Activated T-cell treated with anti-CD3 and anti-CD28 coated beads for 24 hours (primary cell): Measurements from ENCODE around the gene BET1.
A peak's percentile ranks its signal among the peaks of the same experiment; 100 is the strongest.
"Not testable (repeated sequence)": the region's sequence is repeated elsewhere in the genome, so short reads cannot be mapped to it uniquely, and the experiment has no call there.

Source experiments
- DNase-seq: peaks from one replicate; pipeline ENCODE4 v3.0.0-alpha.2; 2020; ENCODE audit warnings: low read depth

Gene BET1, protein sequence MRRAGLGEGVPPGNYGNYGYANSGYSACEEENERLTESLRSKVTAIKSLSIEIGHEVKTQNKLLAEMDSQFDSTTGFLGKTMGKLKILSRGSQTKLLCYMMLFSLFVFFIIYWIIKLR

GRCh38 chr7:94004024-94004951 lies at the start of gene BET1:
BET1 (minus strand) TSS chr7:94004355; CDS start chr7:94004216, 139 bp downstream.
- DNase-seq: peak; percentile 89

DNA sequence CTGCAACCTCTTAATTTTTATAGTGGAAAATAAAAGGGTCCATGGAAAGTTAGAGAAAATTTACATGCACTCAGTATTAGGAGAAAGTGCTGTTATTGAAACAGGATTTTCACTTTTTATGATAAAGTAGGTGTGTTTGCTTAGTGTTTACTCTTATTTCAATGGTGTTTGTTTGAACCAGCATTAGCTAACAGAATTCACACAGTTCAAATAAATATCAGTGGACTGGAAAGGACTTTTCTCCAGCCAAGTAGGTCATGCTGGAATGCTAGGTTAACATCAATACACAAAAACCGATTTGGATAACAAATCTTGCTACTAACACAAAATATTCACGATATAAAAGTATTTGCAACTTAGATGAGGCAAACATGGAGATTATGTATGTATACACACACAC lies 49.4 kb upstream of the BET1 start:
- DNase-seq: no peak

DNA sequence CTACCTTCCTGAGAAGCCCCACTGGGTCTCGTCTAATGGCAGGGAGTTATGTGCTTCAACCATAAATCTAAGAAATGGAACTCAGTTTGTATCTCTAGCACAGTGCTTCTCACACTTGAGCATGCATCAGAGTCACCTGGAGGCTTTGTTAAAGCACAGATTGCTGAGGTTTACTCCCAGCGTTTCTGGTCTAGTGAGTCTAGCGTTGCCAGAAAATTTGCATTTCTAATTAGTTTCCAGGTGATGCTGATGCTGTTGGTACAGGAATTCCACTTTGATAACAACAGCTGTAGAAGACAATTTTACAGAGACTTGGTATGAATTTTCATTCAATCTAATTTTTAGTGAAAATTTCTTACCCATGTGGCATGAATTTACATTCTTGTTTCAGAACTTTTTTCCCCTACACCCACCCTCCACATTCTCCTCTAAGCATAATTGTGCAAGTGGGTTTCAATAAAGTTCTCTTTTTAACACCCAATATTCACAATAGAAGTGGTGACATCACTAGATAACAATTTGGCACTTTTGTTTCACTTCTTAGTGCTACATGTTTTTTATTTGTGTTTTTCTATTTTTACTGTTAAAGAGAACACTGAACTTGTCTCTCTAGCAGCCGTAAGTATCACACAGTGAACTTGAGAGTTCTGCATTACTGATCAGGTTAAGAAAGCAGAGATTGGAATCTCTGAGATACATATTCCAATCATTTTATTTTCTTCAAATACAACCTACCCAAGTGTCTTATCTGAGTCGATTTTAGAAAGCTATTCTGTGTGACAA lies 48.4 kb upstream of the BET1 start:
- DNase-seq: no peak

- DNase-seq: no peak
Observed at GRCh38 chr7:94050046-94050445, 45.9 kb upstream of the BET1 start.

DNA sequence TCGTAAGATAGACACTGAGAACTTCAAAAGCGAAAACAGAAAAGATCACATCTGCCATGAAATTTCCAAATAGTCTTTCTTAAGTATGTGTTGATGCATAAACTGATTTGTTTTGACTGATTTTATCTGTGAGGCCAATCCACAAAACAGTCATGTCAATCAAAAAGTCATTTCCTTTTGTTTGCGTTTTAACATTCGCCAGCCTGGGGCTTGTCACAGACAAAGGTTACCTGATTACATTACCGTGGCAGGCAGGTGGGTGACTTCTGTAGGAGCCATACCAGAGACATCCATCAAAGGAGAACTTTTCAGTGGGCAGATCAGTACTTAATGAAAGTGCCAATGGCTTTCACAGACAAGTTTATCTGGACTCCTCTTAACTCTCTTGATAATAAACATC lies 45.5 kb upstream of the BET1 start:
- DNase-seq: no peak

- DNase-seq: no peak
Observed at GRCh38 chr7:94048755-94049154, 44.6 kb upstream of the BET1 start.

GRCh38 chr7:94047956-94048355 lies 43.8 kb upstream of the BET1 start:
- no peak for DNase-seq

DNA sequence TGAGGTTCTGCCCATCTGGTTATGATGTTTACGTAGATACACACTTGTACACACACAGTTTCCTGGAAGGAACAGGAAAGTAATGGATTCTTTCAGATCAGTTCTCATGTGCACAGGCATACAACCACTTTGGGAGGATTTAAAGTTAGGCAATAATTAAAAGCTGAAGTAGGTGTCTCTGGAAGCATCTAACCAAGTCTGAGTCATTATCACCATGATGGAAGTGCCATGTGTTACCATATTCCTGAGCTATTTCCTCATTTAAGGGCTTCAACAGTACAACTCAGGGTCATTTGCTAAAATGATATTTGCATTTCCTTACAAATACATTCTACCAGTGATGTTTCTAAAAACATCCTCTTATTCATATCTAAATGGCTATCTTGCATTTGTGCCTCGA lies 41.4 kb upstream of the BET1 start:
- no peak for DNase-seq

DNA sequence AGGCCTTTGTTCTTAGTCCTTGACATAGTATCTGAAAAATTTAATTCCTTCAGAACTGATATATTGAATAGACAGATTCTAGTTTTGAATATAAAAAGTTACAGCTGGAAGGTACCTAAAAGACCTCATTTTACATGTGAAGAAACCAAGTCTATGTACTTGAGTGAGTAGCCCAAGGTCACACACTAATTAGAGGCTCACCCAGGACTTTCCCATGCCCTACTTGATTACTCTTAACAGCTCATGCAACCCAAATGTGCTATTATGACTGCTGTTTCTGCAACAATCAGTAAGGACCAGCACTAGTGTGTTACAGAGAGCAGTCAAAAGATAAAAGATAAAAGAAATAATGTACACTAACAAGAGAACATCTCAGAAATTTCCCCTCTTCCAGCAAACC lies 40.7 kb upstream of the BET1 start:
- no peak for DNase-seq

- DNase-seq: no peak
Observed at GRCh38 chr7:94043299-94043698, 39.1 kb upstream of the BET1 start.

GRCh38 chr7:94042381-94042780 lies 38.2 kb upstream of the BET1 start:
- no peak for DNase-seq

- no peak for DNase-seq
Observed at GRCh38 chr7:94041529-94041928, 37.4 kb upstream of the BET1 start.

GRCh38 chr7:94040254-94040653 lies 36.1 kb upstream of the BET1 start:
- DNase-seq: no peak

DNA sequence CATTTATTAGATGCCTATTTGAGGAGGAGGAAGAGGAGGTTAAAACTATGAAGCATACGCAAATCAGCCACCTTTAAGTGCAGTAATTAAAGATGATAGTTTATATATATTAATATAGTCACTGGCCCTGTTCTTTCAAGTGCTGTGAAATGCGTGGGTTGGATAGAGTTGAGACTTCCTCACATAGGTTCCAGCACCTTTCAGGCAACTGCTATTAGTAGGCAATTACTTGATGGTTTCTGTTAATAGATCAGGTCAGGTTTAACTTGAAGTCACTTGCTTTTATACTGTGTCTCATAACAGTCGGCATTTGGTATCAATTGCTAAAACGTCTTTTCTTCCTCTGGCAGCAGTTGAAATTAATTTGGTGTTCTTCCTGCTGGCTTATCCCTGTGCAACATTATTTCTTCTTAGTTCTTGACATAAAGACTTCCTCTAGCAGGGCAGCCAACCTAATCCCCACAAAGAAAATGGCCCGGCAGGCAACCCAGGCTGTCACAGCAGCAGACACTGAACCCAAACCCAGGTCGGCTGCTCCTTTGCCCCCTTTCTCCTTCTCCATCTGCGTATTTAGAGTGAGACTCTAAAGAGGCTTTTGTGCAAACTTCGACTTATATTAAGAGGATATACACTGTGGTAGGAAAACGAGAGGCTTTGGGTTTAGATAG lies 35.3 kb upstream of the BET1 start:
- no peak for DNase-seq

GRCh38 chr7:94031865-94032264 lies 27.7 kb upstream of the BET1 start:
- no peak for DNase-seq

GRCh38 chr7:94030634-94031033 lies 26.5 kb upstream of the BET1 start:
- DNase-seq: no peak

DNA sequence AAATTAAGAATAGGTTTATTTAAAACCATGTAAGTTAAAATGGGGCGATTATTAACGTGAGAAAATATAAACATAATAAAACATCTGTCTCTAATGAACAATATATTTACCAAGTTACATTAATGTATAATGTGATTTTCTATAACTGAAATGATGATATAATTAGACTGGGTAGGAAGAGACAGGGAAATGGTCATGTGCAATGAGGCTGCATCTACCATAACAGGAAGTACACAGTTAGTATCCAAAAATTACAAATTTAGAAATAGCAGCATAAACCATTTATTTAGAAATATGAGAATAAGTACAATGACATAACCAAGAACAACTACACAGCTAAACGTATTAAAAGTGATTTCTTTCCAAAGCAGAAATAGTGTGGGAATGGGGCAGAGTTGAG lies 25.8 kb upstream of the BET1 start:
- no peak for DNase-seq

DNA sequence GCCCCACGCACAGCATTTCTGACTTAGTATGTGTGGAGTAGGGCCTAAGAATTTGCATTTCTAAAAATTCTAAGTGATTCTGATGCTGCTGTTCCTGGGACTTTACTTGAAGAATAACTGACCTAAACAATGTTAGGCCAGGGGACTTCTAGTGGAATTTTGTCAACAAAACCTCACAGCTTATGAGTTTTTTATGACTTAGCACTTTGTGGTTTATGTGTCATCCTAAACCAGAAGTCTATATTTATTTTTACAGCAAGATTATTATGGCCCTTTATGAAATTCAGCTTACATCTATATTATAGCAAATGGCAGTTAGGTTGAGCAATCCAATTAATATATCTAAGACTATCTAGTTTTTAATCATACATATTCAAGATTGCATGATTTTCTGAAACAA lies 24.6 kb upstream of the BET1 start:
- no peak for DNase-seq

GRCh38 chr7:94026619-94027018 lies 22.5 kb upstream of the BET1 start:
- not testable (repeated sequence) for DNase-seq

- peak; percentile 13 for DNase-seq
Observed at GRCh38 chr7:94022550-94022949, 18.4 kb upstream of the BET1 start.

DNA sequence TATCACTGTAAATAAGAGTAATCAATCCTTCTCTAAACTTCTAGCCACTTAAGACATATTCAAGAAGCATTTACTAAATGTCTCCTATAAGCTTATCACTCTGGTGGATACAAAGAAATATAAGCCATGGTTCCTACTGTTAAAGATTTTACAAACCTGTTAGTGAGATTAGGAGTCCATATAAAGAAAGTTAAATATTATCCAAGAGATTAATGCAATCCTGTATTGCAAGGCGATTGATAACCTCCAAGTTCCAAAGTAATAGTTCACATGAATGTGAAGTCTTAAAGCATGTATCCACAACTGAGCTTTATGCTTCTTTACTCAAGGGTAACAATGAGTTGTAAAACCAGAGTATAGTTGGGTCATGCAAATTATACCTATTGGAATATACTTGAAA lies 12.6 kb upstream of the BET1 start:
- DNase-seq: no peak

GRCh38 chr7:94015538-94015937 lies 11.4 kb upstream of the BET1 start:
- no peak for DNase-seq
